GM19035 (cell line): ENCODE measurements around the gene COL11A1.

ENCODE experiments used
- ATAC-seq: cut with Tn5 transposase; IDR thresholded peaks from one replicate; pipeline ENCODE4 v1.9.1; 2021; ENCODE audit not compliant: unreplicated experiment

COL11A1 gene

GRCh38 chr1:102919659-102920058, 188.7 kb downstream of the COL11A1 start:
- no peak for ATAC-seq

GRCh38 chr1:102901996-102902395, 206.3 kb downstream of the COL11A1 start:
- ATAC-seq = no peak

GRCh38 chr1:102899935-102900334, 208.4 kb downstream of the COL11A1 start:
- ATAC-seq = no peak

GRCh38 chr1:102897557-102897956, 210.8 kb downstream of the COL11A1 start:
- no peak for ATAC-seq

- ATAC-seq = no peak
Observed at GRCh38 chr1:102896771-102897170, 211.6 kb downstream of the COL11A1 start.

GRCh38 chr1:102896286-102896685, 212.0 kb downstream of the COL11A1 start:
- no peak for ATAC-seq

GRCh38 chr1:102891868-102892625, 216.3 kb downstream of the COL11A1 start:
- ATAC-seq = no peak

GRCh38 chr1:102886638-102887037, 221.7 kb downstream of the COL11A1 start:
- no peak for ATAC-seq

- no peak for ATAC-seq
Observed at GRCh38 chr1:102884238-102884637, 224.1 kb downstream of the COL11A1 start.

GRCh38 chr1:102879439-102879993, 228.8 kb downstream of the COL11A1 start:
- ATAC-seq = no peak

- no peak for ATAC-seq
Observed at GRCh38 chr1:102875756-102876155, 232.6 kb downstream of the COL11A1 start.

- ATAC-seq = no peak
Observed at GRCh38 chr1:102872526-102872925, 235.8 kb downstream of the COL11A1 start.

- no peak for ATAC-seq
Observed at GRCh38 chr1:102872097-102872496, 236.2 kb downstream of the COL11A1 start.

- ATAC-seq = no peak
Observed at GRCh38 chr1:102863704-102864103, 244.6 kb downstream of the COL11A1 start.

GRCh38 chr1:102861247-102861646, 247.1 kb downstream of the COL11A1 start:
- no peak for ATAC-seq

- no peak for ATAC-seq
Observed at GRCh38 chr1:102858695-102859094, 249.6 kb downstream of the COL11A1 start.

GRCh38 chr1:102857251-102857650, 251.1 kb downstream of the COL11A1 start:
- no peak for ATAC-seq

- ATAC-seq = no peak
Observed at GRCh38 chr1:102853701-102854187, 254.6 kb downstream of the COL11A1 start.

GRCh38 chr1:102853136-102853535, 255.2 kb downstream of the COL11A1 start:
- ATAC-seq = no peak

- no peak for ATAC-seq
Observed at GRCh38 chr1:102852613-102853012, 255.7 kb downstream of the COL11A1 start.

- ATAC-seq = no peak
Observed at GRCh38 chr1:102851616-102852015, 256.7 kb downstream of the COL11A1 start.

- ATAC-seq = no peak
Observed at GRCh38 chr1:102842606-102843005, 265.7 kb downstream of the COL11A1 start.

- ATAC-seq = no peak
Observed at GRCh38 chr1:102840741-102841140, 267.6 kb downstream of the COL11A1 start.
